SK-N-SH (cell line): Measurements from ENCODE around the gene PPP6C. TPM values are rescaled to one million over a fixed set of nuclear protein-coding genes. Genes with fewer than 3 reads are reported as not detected.
"Not testable (repeated sequence)": the region's sequence is repeated elsewhere in the genome, so short reads cannot be mapped to it uniquely, and the experiment has no call there.

ENCODE experiments used
- CTCF ChIA-PET: fragments of 300-600, 350-600 bp; formaldehyde crosslinking; extraction: SDS; loops from one replicate; lab custom pipeline; 2021; lab: Yijun Ruan, JAX
- POLR2A ChIA-PET: fragments of 350-600 bp; sonication (Branson Sonifier 250); formaldehyde crosslinking; extraction: SDS; loops from one replicate; lab custom pipeline; 2020; ENCODE audit warnings: antibody characterized with exemption, inconsistent platforms; lab: Yijun Ruan, JAX
- DNase-seq: peaks from one replicate; pipeline ENCODE4 v3.0.0; 2012
- H2AFZ ChIP-seq: fragments of 200-600 bp; sonication (generic); 2 replicates; pipeline ENCODE4 v1.8.1; 2016; ENCODE audit warnings: antibody characterized with exemption, mild to moderate bottlenecking, low read depth
- H3F3A ChIP-seq: fragments of 200-600 bp; sonication (generic); replicated peaks from 2 replicates; pipeline ENCODE3; 2016; ENCODE audit warnings: antibody characterized with exemption, mild to moderate bottlenecking; ENCODE audit not compliant: insufficient read depth
- H3K27ac ChIP-seq, 2 experiments: fragments of 200-500 bp in 1 of 2; fragments of 200-600 bp in 1 of 2; sonication (Bioruptor generic) in 1 of 2; sonication (generic), shearing (Covaris generic) in 1 of 2; 2 replicates each; pipeline versions ENCODE4 v1.5.1 to v1.6.1; 2014 to 2016; ENCODE audit warnings: low read depth in 2 of 2, inconsistent platforms in 1 of 2, low read length in 1 of 2, mild to moderate bottlenecking in 1 of 2, mixed read lengths in 1 of 2
- H3K27me3 ChIP-seq: fragments of 200-600 bp; sonication (generic), shearing (Covaris generic); 2 replicates; pipeline ENCODE4 v1.6.1; 2016; ENCODE audit warnings: mixed run types; ENCODE audit not compliant: insufficient read depth
- H3K36me3 ChIP-seq, 2 experiments: fragments of 200-500 bp in 1 of 2; fragments of 200-600 bp in 1 of 2; sonication (Bioruptor generic) in 1 of 2; sonication (generic) in 1 of 2; replicated peaks in 1 of 2; 2 replicates each; pipeline versions ENCODE3 to v1.5.1; 2014 to 2016; ENCODE audit warnings: low read length in 1 of 2, mild to moderate bottlenecking in 1 of 2; ENCODE audit not compliant: insufficient read depth in 2 of 2, control insufficient read depth in 1 of 2
- H3K4me1 ChIP-seq, 2 experiments: fragments of 200-500 bp in 1 of 2; fragments of 200-600 bp in 1 of 2; sonication (Bioruptor generic) in 1 of 2; sonication (generic), shearing (Covaris generic) in 1 of 2; 2 replicates each; pipeline versions ENCODE4 v1.5.1 to v1.6.1; 2014 to 2016; ENCODE audit warnings: low read depth in 1 of 2, low read length in 1 of 2, mixed run types in 1 of 2; ENCODE audit not compliant: insufficient read depth in 2 of 2, control insufficient read depth in 1 of 2
- H3K4me2 ChIP-seq: fragments of 200-600 bp; sonication (generic), shearing (Covaris generic); 2 replicates; pipeline ENCODE4 v1.6.1; 2017; ENCODE audit warnings: mixed run types
- H3K4me3 ChIP-seq, 2 experiments: fragments of 200-500 bp in 1 of 2; fragments of 200-600 bp in 1 of 2; sonication (Bioruptor generic) in 1 of 2; sonication (generic), shearing (Covaris generic) in 1 of 2; 2 replicates each; pipeline versions ENCODE4 v1.5.1 to v1.8.1; 2014 to 2016; ENCODE audit warnings: low read depth in 2 of 2, inconsistent platforms in 1 of 2, low read length in 1 of 2, mild to moderate bottlenecking in 1 of 2, mixed read lengths in 1 of 2, moderate library complexity in 1 of 2
- H3K79me2 ChIP-seq: fragments of 200-600 bp; sonication (generic); 2 replicates; pipeline ENCODE4 v1.8.1; 2017; ENCODE audit warnings: mild to moderate bottlenecking; ENCODE audit not compliant: insufficient read depth
- H3K9ac ChIP-seq: fragments of 200-600 bp; sonication (generic); 2 replicates; pipeline ENCODE4 v1.6.1; 2017; ENCODE audit warnings: mixed run types
- H3K9me2 ChIP-seq: fragments of 200-600 bp; sonication (generic); 2 replicates; pipeline ENCODE4 v1.6.1; 2017; ENCODE audit warnings: mixed run types
- H3K9me3 ChIP-seq: fragments of 200-600 bp; sonication (generic); 2 replicates; pipeline ENCODE4 v1.6.1; 2017; ENCODE audit warnings: mixed run types, mild to moderate bottlenecking, moderate library complexity
- H4K20me1 ChIP-seq: fragments of 200-600 bp; sonication (generic); 2 replicates; pipeline ENCODE4 v1.6.1; 2017; ENCODE audit warnings: mild to moderate bottlenecking, mixed run types; ENCODE audit not compliant: insufficient read depth
- CTCF ChIP-seq: fragments of 200-600 bp; sonication (generic); IDR thresholded peaks from 2 replicates; pipeline ENCODE4 v1.6.1; 2017; ENCODE audit warnings: antibody characterized with exemption, mild to moderate bottlenecking, moderate library complexity
- EZH2phosphoT487 ChIP-seq: fragments of 200-600 bp; sonication (generic); IDR thresholded peaks from 2 replicates; pipeline ENCODE4 v1.6.1; 2017; ENCODE audit warnings: low read depth, mixed run types, mild to moderate bottlenecking, antibody characterized with exemption, moderate library complexity, borderline replicate concordance
- GATA2 ChIP-seq: sonication (generic); formaldehyde crosslinking; IDR thresholded peaks from 2 replicates; pipeline ENCODE4 v1.5.0; 2020; ENCODE audit warnings: mild to moderate bottlenecking, missing genetic modification reagents
- MAX ChIP-seq: IDR thresholded peaks from 2 replicates; pipeline ENCODE4 v1.4.0; 2012; ENCODE audit warnings: low read depth
- NFIC ChIP-seq: IDR thresholded peaks from 2 replicates; pipeline ENCODE4 v1.4.0; 2012; ENCODE audit warnings: borderline replicate concordance
- NRF1 ChIP-seq: IDR thresholded peaks from 2 replicates; pipeline ENCODE4 v1.6.1; 2012; ENCODE audit warnings: low read depth, mild to moderate bottlenecking, low read length
- POLR2AphosphoS5 ChIP-seq: IDR thresholded peaks from 2 replicates; pipeline ENCODE4 v1.6.1; 2012; ENCODE audit warnings: low read depth, low read length
- RCOR1 ChIP-seq: fragments of 150-350 bp; IDR thresholded peaks from 2 replicates; pipeline ENCODE4 v1.6.1; 2017; ENCODE audit warnings: antibody characterized with exemption, low read length
- RXRA ChIP-seq: IDR thresholded peaks from 2 replicates; pipeline ENCODE4 v1.4.0; 2012; ENCODE audit warnings: low read depth, mild to moderate bottlenecking, borderline replicate concordance
- TEAD4 ChIP-seq: IDR thresholded peaks from 2 replicates; pipeline ENCODE4 v1.4.0; 2012; ENCODE audit warnings: mild to moderate bottlenecking, borderline replicate concordance; ENCODE audit not compliant: insufficient read depth
- WGBS: methylation state at CpG from one replicate; pipeline ENCODE4 v1.1.6; 2017; ENCODE audit warnings: low lambda C conversion rate; 5-methylcytosine and 5-hydroxymethylcytosine counted together
- polyA plus RNA-seq, 3 experiments: library from polyadenylated mRNA; depleted of rRNA; stranded (reverse); fragments of >200 nt; gene quantifications; 2 replicates each; pipeline ENCODE4 v1.2.3, GENCODE V29; 2012

PPP6C gene
- polyA plus RNA-seq, 1 of the 3 experiments (the other 2 are of a cell fraction): 14.8 TPM

DNA sequence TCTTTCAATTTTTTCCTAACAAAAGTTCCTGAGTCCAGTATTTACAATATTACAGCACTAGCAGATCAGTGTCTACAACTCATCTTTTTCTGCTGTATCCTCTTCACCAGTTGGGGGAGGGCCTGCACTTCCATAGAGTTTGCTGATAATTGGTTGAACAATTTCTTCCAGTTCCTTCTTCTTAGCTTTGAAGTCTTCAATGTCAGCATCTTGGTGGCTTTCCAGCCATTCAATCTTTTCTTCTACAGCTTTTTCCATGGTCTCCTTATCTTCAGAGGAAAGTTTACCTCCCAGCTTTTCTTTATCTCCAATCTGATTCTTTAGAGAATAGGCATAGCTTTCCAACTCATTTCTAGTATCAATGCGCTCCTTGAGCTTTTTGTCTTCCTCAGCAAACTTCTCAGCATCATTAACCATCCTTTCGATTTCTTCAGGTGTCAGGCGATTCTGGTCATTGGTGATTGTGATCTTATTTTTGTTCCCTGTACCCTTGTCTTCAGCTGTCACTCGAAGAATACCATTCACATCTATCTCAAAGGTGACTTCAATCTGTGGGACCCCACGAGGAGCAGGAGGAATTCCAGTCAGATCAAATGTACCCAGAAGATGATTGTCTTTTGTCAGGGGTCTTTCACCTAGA lies 47.0 kb upstream of the PPP6C start:
- 77% methylated on average over 5 of the region's 5 CpGs for WGBS
- H4K20me1 ChIP-seq: peaks cover 70% of the 10 kb centered on the region
- H3K4me2 ChIP-seq: peak overlapping the region; percentile 92
- 0 out of 2 replicates have a peak, but pooled peaks have one; percentile 14 for TF ChIP-seq CTCF
- TF ChIP-seq, all 33 proteins: peak for 1; not testable (repeated sequence) for 32
- H3K9me3 ChIP-seq, H3K9me2 ChIP-seq, H2AFZ ChIP-seq, H3K27me3 ChIP-seq, POLR2A ChIA-PET, DNase-seq, H3K9ac ChIP-seq: not testable (repeated sequence)
- peaks cover 17 to 24% of the 10 kb centered on the region in 2 experiments for H3K4me1 ChIP-seq
- peak overlapping the region in 1 of 2 experiments; percentile 96; a peak in 2 of 4 replicates for H3K27ac ChIP-seq
- H3K4me3 ChIP-seq: peak overlapping the region; percentile 15 to 32; a peak in 3 of 4 replicates
- H3K79me2 ChIP-seq: peaks cover 65% of the 10 kb centered on the region
- peaks cover 50% of the 10 kb centered on the region for H3F3A ChIP-seq
- CTCF ChIA-PET: interaction anchor here (2.0 kb wide), 1 partner anchor 33 kb away, joined by 5 read pairs; no protein-coding TSS in a partner anchor
- peaks cover 51 to 70% of the 10 kb centered on the region in 2 experiments for H3K36me3 ChIP-seq

- Histone ChIP-seq H3K79me2 (peaks cover 63% of the 10 kb centered on the region), H2AFZ (no peak overlapping the region), H3K27me3 (no peaks in the 10 kb centered on the region), H3K9ac (peak overlapping the region; percentile 23; the same call in 1 of the 2 replicates), H3K36me3 (peaks cover 51 to 73% of the 10 kb centered on the region in 2 experiments), H3K9me2 (no peaks in the 10 kb centered on the region), H3K27ac (peak overlapping the region in 1 of 2 experiments; percentile 96; a peak in 2 of 4 replicates), H3K4me1 (peaks cover 17 to 24% of the 10 kb centered on the region in 2 experiments), H3K4me2 (peak overlapping the region; percentile 92), H4K20me1 (peaks cover 70% of the 10 kb centered on the region), H3K4me3 (peak overlapping the region; percentile 15 to 32; a peak in 3 of 4 replicates), H3F3A (peaks cover 50% of the 10 kb centered on the region), H3K9me3 (no peaks in the 10 kb centered on the region)
- TF ChIP-seq TEAD4 (no peak), NFIC (no peak), NRF1 (no peak), RXRA (no peak), RCOR1 (no peak), POLR2AphosphoS5 (no peak), CTCF (no peak), MAX (no peak), EZH2phosphoT487 (no peak), GATA2 (CRISPR knock-in tag) (no peak)
- ChIA-PET POLR2A (no interaction called here), CTCF (interaction anchor here (0.9 kb wide), 1 partner anchor 139 kb away, joined by 3 read pairs; no protein-coding TSS in a partner anchor)
- WGBS: 55% methylated on average over 5 of the region's 5 CpGs
- DNase-seq: no peak
Measured at GRCh38 chr9:125235804-125236519, 46.4 kb upstream of the PPP6C start.

GRCh38 chr9:125234099-125234498 lies 44.5 kb upstream of the PPP6C start:
- CTCF ChIA-PET, H3K9me2 ChIP-seq, H3K27me3 ChIP-seq, H3K4me3 ChIP-seq, DNase-seq, H2AFZ ChIP-seq, H3K9me3 ChIP-seq: not testable (repeated sequence)
- Histone ChIP-seq H3K79me2 (peaks cover 44% of the 10 kb centered on the region), H3K4me2 (peak overlapping the region; percentile 66), H4K20me1 (peaks cover 51% of the 10 kb centered on the region), H3K9ac (peak overlapping the region; percentile 35; the same call in 1 of the 2 replicates), H3K4me1 (peaks cover 13 to 24% of the 10 kb centered on the region in 2 experiments), H3K27ac (peak overlapping the region in 1 of 2 experiments; percentile 96; a peak in 2 of 4 replicates), H3K36me3 (peaks cover 40 to 64% of the 10 kb centered on the region in 2 experiments), H3F3A (peaks cover 54% of the 10 kb centered on the region)
- POLR2A ChIA-PET: interaction anchor here (1.4 kb wide), 1 partner anchor 35 kb away, joined by 4 read pairs; no protein-coding TSS in a partner anchor
- WGBS: 92% methylated on average over 8 of the region's 8 CpGs
